Measurements from ENCODE around the gene PEX5L.

Gene PEX5L

DNA sequence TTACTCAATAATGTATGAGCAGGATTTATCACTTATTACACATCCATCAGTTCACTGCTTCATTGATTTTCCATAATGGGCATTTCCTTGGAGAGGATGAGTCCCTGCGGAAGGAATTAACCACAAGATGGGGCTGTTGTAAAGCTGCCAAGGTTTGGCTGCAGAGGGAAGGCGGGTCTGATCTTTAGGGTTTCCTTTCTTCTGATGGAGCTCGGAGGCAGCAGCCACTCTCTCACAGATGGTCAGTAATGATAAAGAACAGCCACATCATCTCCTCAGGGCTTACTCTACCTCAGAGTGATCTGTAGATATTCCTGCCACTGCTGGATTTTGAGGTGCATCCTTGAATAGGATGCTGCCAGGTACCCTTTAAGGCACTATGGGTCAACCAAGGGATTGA, 268.7 kb downstream of the PEX5L start:
- no peak for DNase-seq

- DNase-seq, result no peak
These were observed 270.2 kb downstream of the PEX5L start for GRCh38 chr3:179766416-179767133.

GRCh38 chr3:179765396-179765795, 271.3 kb downstream of the PEX5L start:
- no peak for DNase-seq

- no peak for DNase-seq
These were observed 275.8 kb downstream of the PEX5L start for GRCh38 chr3:179760944-179761343.

DNA sequence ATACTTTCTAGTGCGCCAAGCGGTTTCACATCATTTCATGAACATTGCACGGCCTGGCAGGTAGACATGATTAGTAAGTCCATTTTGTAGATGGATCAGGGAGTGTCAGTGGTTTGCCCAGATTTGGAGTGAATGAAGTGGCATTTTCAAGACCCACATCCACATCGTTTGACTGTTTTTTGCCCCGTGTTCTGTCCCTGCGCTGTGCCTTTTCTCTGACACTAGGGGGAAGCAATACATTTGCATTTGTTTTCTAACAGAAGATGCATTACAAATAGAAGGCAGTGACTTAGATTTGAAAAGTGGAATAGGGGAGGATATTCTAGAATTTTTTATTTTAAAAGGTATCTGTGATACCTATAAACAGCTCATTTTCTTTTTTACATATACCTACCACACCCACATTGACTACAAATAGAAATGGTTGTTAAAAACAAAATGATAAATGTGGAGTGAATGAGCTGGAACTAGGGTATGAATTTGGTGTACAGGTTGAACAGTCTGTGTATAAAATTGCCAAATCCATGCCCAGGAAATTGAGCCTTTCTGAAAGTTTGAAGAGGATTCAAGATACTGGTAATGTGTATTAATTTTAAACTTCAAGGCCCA, 285.9 kb downstream of the PEX5L start:
- no peak for DNase-seq

DNA sequence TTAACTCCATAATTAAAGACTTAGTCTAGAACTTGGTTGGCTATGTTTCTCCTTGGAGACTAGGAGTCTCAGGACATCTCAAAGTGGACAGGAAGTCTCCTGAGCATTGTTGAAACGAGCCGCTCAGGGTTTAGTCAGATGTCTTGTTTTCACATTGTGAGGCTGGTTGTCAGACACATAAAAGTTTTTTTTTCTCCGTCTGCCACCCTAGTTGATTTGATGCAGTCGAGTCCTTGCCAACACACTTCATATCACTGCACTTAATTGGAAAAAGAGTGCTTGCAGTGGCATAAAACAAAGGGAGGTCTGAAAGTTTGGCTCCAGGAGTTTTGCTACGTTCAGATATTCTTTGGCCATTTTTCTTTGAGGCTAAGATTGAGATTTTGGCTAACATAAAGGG, 291.0 kb downstream of the PEX5L start:
- no peak for DNase-seq

DNA sequence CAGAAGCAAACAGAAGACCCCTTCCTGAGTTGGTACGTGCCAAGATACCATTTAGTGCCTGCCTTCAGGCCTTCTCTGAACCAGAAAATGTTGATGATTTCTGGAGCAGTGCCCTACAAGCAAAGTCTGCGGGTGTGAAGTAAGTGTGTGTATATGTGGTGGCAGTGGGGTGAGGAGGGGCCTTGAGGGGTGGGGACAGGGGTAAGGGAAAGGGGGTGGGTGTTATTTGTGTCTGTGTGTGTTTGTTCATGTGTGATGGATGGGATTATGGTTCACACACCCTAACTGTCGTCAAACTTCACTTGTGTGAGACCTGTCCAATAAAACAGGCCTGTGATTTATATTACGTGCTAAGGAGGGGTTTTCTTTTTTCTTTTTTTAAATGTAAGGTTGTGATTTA, 291.7 kb downstream of the PEX5L start:
- no peak for DNase-seq
